NCI-H2171 treated with DMSO at 0.1 percent for 48 hours (cell line): Measurements from ENCODE around the gene KLHL1.
A peak's percentile ranks its signal among the peaks of the same experiment; 100 is the strongest.

Experiments
- DNase-seq: peaks from one replicate; lab custom pipeline; 2025; lab: John Stamatoyannopoulos, UW

KLHL1 gene

GRCh38 chr13:69999875-70000274 is 108.4 kb downstream of the KLHL1 start:
- no peak for DNase-seq

DNA sequence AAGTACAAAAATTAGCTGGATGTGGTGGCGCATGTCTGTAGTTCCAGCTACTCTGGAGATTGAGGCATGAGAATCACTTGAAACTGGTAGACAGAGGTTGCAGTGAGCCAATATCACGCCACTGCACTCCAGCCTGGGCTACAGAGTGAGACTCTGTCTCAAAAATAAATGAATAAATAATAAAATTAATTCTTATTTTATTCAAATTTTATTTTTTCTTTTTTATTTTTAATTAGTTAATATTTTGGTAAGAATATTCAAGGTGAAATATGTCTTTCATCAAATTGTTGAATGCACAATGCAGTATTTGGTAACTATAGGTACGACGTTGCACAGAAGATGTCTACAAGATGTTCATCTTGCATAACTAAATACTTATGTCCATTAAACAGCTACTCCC is 111.2 kb downstream of the KLHL1 start:
- no peak for DNase-seq

DNA sequence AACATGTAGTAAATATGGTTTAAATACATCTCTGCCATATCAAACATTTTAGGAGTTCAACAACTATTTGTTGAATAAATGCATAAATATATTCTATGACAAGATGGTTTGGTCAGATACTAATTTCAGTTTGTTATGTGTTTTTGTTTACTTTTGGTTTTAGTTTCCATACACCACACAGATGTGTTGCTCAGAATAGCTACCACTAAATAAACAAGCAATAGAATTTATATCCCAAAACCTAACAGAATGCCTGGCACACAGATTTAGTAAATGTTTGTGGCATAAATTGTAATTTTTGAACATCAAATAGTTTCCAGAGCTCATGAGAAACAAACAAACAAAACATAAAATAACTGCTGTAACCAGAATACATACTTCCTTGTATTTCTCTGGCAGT is 127.5 kb downstream of the KLHL1 start:
- DNase-seq: no peak

- DNase-seq: no peak
Measured at GRCh38 chr13:69975496-69975895, 132.8 kb downstream of the KLHL1 start.

DNA sequence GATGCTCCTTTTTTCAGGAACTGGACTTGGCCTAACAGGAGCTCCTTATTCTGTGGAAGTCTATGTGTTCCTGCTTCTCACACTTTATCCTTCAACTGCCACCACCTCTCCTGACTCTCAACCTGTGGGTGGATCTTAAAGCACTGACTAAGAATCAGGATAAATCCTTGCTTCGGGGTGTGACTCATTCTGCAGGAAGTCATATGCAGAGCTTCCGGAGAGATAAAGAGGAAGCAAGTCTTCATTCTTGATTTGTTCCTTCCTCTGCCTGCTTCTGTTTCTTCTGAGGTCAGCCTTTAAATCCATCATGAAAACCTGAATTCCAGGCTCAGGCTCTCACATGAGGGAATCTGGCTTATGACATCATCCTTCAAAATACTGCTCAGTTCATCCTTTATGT is 137.7 kb downstream of the KLHL1 start:
- DNase-seq: no peak

DNA sequence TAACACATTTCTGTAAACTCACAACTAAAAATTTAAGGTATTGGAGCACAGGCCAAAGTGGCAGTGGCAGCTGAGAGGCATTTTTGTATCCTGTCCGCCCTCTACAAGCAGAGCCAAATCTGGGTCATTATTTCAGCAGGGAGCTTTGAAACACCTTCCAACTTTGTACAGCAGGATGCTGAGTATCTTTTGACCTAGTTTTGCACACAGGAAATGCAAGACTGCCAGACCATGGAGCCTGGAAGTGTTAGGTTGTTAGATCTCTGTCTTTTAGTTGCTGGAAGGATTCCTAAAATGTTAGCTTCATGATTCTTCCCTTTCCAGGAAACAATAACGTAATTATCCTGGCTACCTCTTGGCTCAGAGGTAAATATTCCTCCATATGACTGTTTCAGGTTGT is 149.2 kb downstream of the KLHL1 start:
- DNase-seq: no peak

GRCh38 chr13:69956839-69957238 is 151.4 kb downstream of the KLHL1 start:
- no peak for DNase-seq

- no peak for DNase-seq
Measured at GRCh38 chr13:69956349-69956748, 151.9 kb downstream of the KLHL1 start.

- DNase-seq: no peak
Measured at GRCh38 chr13:69955271-69955670, 153.0 kb downstream of the KLHL1 start.

GRCh38 chr13:69951412-69951811 is 156.8 kb downstream of the KLHL1 start:
- DNase-seq: no peak

GRCh38 chr13:69950160-69950559 is 158.1 kb downstream of the KLHL1 start:
- DNase-seq: no peak

- peak; percentile 31 for DNase-seq
Measured at GRCh38 chr13:69948016-69948415, 160.2 kb downstream of the KLHL1 start.

- peak; percentile 51 for DNase-seq
Measured at GRCh38 chr13:69947582-69947981, 160.7 kb downstream of the KLHL1 start.

DNA sequence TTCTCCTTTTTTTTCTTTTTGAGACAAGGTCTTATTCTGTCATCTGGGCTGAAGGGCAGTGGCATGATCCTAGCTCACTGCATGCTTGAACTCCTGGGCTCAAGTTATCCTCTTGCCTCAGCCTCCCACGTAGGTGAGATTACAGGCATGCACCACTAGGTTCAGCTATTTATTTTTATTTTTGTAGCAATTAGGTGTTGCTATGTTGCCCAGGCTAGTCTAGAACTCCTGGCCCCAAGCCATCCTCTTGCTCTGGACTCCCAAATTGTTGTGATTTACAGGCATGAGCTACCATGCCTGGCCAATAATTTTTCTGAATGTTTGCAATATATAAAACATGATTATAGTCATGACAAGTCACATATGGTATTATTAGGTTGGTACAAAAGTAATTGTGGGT is 161.7 kb downstream of the KLHL1 start:
- DNase-seq: no peak

- DNase-seq: no peak
Measured at GRCh38 chr13:69935043-69935442, 173.2 kb downstream of the KLHL1 start.

GRCh38 chr13:69928262-69928661 is 180.0 kb downstream of the KLHL1 start:
- DNase-seq: no peak

- peak; percentile 30 for DNase-seq
Measured at GRCh38 chr13:69921156-69921555, 187.1 kb downstream of the KLHL1 start.

- DNase-seq: peak; percentile 97
Measured at GRCh38 chr13:69912630-69913029, 195.6 kb downstream of the KLHL1 start.

DNA sequence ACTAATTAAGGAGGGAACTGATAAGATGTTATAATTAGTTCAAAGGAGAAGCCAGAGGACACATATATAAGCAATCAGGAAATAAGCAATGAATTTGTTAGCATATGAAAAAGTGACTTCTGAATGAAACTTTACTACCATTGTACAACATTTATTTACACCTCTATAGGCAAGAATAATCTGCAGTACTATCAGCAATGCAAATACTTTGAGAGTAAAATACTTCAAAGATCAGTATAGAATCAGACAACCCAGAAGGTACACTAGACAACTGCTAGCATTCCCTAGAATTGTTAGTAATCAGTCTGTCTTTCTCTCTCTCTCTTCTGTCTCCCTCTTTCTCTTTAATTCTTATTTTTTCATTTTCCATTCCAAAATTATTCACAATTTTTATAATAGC is 197.5 kb downstream of the KLHL1 start:
- no peak for DNase-seq

GRCh38 chr13:69904784-69905183 is 203.5 kb downstream of the KLHL1 start:
- DNase-seq: no peak

- no peak for DNase-seq
Measured at GRCh38 chr13:69903081-69903480, 205.2 kb downstream of the KLHL1 start.

DNA sequence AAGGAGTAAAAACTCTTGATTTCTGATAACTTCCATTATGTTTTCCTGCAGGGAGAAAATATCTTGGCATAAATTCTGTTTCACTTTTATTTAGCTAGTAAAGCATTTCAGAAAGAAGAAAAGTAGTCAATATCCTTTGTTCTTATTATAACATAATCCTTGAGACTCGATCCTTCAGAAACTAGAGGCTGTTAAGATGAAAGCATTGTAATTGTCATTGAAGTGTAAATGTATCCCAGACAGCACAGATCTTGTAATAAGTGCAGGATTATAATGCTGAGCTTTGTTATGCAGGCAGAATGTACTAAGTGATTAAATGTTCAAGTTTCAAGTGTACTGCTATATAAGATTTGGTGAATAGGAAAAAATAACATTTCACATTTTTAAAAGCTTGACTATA is 225.8 kb downstream of the KLHL1 start:
- DNase-seq: no peak

GRCh38 chr13:69879936-69880335 is 228.3 kb downstream of the KLHL1 start:
- no peak for DNase-seq

GRCh38 chr13:69872321-69873047 is 235.8 kb downstream of the KLHL1 start:
- no peak for DNase-seq
